ENCODE data around the gene ADAMTSL4.

The ADAMTSL4 gene

GRCh38 chr1:150535511-150536287, 13.5 kb upstream of the ADAMTSL4 start:
- DNase-seq: no peak

GRCh38 chr1:150536836-150537731, 12.1 kb upstream of the ADAMTSL4 start:
- DNase-seq: no peak

GRCh38 chr1:150537732-150538684, 11.2 kb upstream of the ADAMTSL4 start:
- DNase-seq: no peak

- no peak for DNase-seq
Measured at GRCh38 chr1:150543500-150544143, 5.6 kb upstream of the ADAMTSL4 start.

GRCh38 chr1:150544204-150544603, 5.0 kb upstream of the ADAMTSL4 start:
- no peak for DNase-seq

GRCh38 chr1:150545486-150546032, 3.6 kb upstream of the ADAMTSL4 start:
- no peak for DNase-seq

- no peak for DNase-seq
Measured at GRCh38 chr1:150546294-150546937, 2.8 kb upstream of the ADAMTSL4 start.

- no peak for DNase-seq
Measured at GRCh38 chr1:150548324-150548631, 930 bp upstream of the ADAMTSL4 start.

- DNase-seq: no peak
Measured at GRCh38 chr1:150549496-150550221, 451 bp downstream of the ADAMTSL4 start.

- no peak for DNase-seq
Measured at GRCh38 chr1:150550222-150551050, 1.2 kb downstream of the ADAMTSL4 start.

GRCh38 chr1:150551051-150551783, 2.0 kb downstream of the ADAMTSL4 start:
- no peak for DNase-seq

GRCh38 chr1:150551784-150552127, 2.5 kb downstream of the ADAMTSL4 start:
- DNase-seq: no peak

GRCh38 chr1:150552128-150552910, 3.1 kb downstream of the ADAMTSL4 start:
- DNase-seq: no peak

- no peak for DNase-seq
Measured at GRCh38 chr1:150552911-150553289, 3.7 kb downstream of the ADAMTSL4 start.

GRCh38 chr1:150553392-150554085, 4.3 kb downstream of the ADAMTSL4 start:
- no peak for DNase-seq

- no peak for DNase-seq
Measured at GRCh38 chr1:150554086-150554452, 4.9 kb downstream of the ADAMTSL4 start.

GRCh38 chr1:150555198-150555970, 6.2 kb downstream of the ADAMTSL4 start:
- DNase-seq: no peak

Measured in NCI-H446 (cell line).